ENCODE measurements around the gene GOLGB1. TPM values are rescaled to one million over a fixed set of nuclear protein-coding genes. Genes with fewer than 3 reads are reported as not detected.

GOLGB1 gene
- total and polyA plus RNA-seq, 10 of the 15 experiments (the other 5 are each of a cell fraction or from before 2014, with no cell fraction given), result 7.4 to 34.5 (median 21.8) TPM

DNA sequence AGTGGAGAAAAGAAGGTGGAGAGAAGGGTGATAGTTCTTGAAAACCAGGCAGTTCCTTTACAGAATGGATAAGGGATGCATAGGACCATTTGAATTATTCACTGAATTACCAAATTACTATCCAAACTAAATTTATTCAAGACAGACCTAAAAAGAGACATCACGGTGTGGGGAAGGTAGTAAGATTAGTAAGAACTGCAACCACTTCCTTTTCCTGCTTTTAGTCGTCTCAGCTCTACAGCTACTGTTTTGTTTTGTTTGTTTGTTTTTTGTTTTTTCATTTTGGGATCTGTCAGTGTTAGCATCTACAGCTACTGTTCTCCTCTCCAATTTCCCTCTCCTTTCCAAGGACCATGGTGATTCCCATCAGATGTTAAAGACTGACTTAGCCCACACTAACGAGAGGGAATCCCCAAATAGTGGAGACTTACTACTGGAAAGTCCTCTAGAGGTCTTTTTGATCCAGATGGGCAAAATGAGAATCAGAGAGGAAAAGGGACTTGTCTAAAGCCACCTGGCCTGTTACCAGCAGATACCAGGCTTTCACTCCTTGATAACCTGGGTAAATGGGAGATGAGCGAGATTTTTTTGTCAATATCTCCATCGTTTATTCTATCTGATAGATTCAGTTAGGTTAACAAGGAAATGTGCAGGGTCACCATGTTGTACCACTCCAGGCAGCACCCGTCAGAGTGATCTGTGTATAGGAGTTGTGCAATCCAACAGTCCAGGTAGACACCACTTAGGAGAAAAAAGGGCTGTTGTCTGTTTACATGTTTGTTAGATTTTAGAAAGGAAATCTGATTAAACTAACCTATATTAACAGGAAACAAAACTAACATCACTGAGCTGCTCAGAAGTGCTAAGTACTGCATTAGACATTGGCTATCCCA is 94.8 kb downstream of the GOLGB1 start (continued):
- TF ChIP-seq, protein P1, sequence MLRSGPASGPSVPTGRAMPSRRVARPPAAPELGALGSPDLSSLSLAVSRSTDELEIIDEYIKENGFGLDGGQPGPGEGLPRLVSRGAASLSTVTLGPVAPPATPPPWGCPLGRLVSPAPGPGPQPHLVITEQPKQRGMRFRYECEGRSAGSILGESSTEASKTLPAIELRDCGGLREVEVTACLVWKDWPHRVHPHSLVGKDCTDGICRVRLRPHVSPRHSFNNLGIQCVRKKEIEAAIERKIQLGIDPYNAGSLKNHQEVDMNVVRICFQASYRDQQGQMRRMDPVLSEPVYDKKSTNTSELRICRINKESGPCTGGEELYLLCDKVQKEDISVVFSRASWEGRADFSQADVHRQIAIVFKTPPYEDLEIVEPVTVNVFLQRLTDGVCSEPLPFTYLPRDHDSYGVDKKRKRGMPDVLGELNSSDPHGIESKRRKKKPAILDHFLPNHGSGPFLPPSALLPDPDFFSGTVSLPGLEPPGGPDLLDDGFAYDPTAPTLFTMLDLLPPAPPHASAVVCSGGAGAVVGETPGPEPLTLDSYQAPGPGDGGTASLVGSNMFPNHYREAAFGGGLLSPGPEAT (IDR thresholded peaks at IDR 0.05; ENCODE audit: low read depth), result 0 out of 2 replicates have a peak, but pooled peaks have one; percentile 20
- TF ChIP-seq, protein P2, sequence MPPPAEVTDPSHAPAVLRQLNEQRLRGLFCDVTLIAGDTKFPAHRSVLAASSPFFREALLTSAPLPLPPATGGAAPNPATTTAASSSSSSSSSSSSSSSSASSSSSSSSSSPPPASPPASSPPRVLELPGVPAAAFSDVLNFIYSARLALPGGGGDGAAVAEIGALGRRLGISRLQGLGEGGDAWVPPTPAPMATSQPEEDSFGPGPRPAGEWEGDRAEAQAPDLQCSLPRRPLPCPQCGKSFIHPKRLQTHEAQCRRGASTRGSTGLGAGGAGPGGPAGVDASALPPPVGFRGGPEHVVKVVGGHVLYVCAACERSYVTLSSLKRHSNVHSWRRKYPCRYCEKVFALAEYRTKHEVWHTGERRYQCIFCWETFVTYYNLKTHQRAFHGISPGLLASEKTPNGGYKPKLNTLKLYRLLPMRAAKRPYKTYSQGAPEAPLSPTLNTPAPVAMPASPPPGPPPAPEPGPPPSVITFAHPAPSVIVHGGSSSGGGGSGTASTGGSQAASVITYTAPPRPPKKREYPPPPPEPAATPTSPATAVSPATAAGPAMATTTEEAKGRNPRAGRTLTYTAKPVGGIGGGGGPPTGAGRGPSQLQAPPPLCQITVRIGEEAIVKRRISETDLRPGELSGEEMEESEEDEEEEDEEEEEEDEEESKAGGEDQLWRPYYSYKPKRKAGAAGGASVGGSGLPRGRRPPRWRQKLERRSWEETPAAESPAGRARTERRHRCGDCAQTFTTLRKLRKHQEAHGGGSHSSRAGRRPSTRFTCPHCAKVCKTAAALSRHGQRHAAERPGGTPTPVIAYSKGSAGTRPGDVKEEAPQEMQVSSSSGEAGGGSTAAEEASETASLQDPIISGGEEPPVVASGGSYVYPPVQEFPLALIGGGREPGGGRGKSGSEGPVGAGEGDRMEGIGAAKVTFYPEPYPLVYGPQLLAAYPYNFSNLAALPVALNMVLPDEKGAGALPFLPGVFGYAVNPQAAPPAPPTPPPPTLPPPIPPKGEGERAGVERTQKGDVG (CRISPR knock-in tag; IDR thresholded peaks at IDR 0.05), result no peak
- no peak for TF ChIP-seq ASH2L (IDR thresholded peaks at IDR 0.05; ENCODE audit: borderline replicate concordance, low read depth)
- TF ChIP-seq MEF2A (IDR thresholded peaks at IDR 0.05; ENCODE audit: insufficient read depth, low read depth, low read length), result peak; percentile 73; the same call in 1 of the 2 replicates
- TF ChIP-seq SMC3 (IDR thresholded peaks at IDR 0.05; ENCODE audit: borderline replicate concordance, low read length), result no peak
- TF ChIP-seq EED (IDR thresholded peaks at IDR 0.05; ENCODE audit: low read depth), result no peak; the same call in 1 of the 2 replicates
- peak; percentile 77; the same call in 1 of the 2 replicates for TF ChIP-seq IRF4 (IDR thresholded peaks at IDR 0.05; ENCODE audit: low read depth, low read length)
- TF ChIP-seq MEF2B (IDR thresholded peaks at IDR 0.05; ENCODE audit: partially characterized antibody, poor library complexity, severe bottlenecking), result no peak
- no peak for TF ChIP-seq ZNF687 (IDR thresholded peaks at IDR 0.05)
- TF ChIP-seq RCOR1 (conservative IDR thresholded peaks at IDR 0.05; ENCODE audit: low read depth, low read length), result no peak
- TF ChIP-seq NRF1 (conservative IDR thresholded peaks at IDR 0.05; ENCODE audit: low read depth, low read length), result no peak
- peak; percentile 75 for TF ChIP-seq GABPA (IDR thresholded peaks at IDR 0.05; ENCODE audit: low read depth)
- no peak for TF ChIP-seq CREB1 (IDR thresholded peaks at IDR 0.05; ENCODE audit: low read depth)
- no peak for TF ChIP-seq ZBTB33 (IDR thresholded peaks at IDR 0.05)
- TF ChIP-seq BACH1 (IDR thresholded peaks at IDR 0.05; ENCODE audit: borderline replicate concordance), result no peak
- no peak for TF ChIP-seq RB1 (IDR thresholded peaks at IDR 0.05; ENCODE audit: borderline replicate concordance)
- no peak; the same call in 1 of the 2 replicates for TF ChIP-seq ATF7 (IDR thresholded peaks at IDR 0.05; ENCODE audit: low read depth)
- no peak for TF ChIP-seq NFYA (IDR thresholded peaks at IDR 0.05; ENCODE audit: borderline replicate concordance, low read depth, low read length)

All from GM12878 (cell line).